ENCODE measurements around the gene SLC24A3.

- TF ChIP-seq NR2F6 (IDR thresholded peaks at IDR 0.05), result no peak
- no peak for TF ChIP-seq NR2F6 (CRISPR knock-in tag; IDR thresholded peaks at IDR 0.05)
- TF ChIP-seq REST (IDR thresholded peaks at IDR 0.05; ENCODE audit: borderline replicate concordance in 1 of 2, low read depth in 1 of 2, low read length in 2 of 2), result no peak
- TF ChIP-seq RFX5 (IDR thresholded peaks at IDR 0.05; ENCODE audit: low read depth, low read length), result no peak
- TF ChIP-seq SKIL (CRISPR knock-in tag; IDR thresholded peaks at IDR 0.05; ENCODE audit: borderline replicate concordance), result no peak
- no peak for TF ChIP-seq POLR2A (IDR thresholded peaks at IDR 0.05; ENCODE audit: insufficient read depth in 1 of 2, low read depth in 2 of 2, low read length in 2 of 2)
- no peak for TF ChIP-seq ZNF530 (CRISPR knock-in tag; IDR thresholded peaks at IDR 0.05; ENCODE audit: low read depth)
- no peak for TF ChIP-seq MTA3 (CRISPR knock-in tag; IDR thresholded peaks at IDR 0.05)
- no peak for TF ChIP-seq SIN3A (IDR thresholded peaks at IDR 0.05; ENCODE audit: borderline replicate concordance, low read depth, low read length)
- TF ChIP-seq ZBTB4 (CRISPR knock-in tag; IDR thresholded peaks at IDR 0.05; ENCODE audit: borderline replicate concordance), result no peak
- TF ChIP-seq ZNF562 (CRISPR knock-in tag; IDR thresholded peaks at IDR 0.05; ENCODE audit: borderline replicate concordance), result no peak
- no peak for TF ChIP-seq CTCF (CRISPR knock-in tag; IDR thresholded peaks at IDR 0.05)
- no peak for TF ChIP-seq SRSF1 (optimal IDR thresholded peaks at IDR 0.05; ENCODE audit: low read depth, low read length)
These were observed 413.0 kb downstream of the SLC24A3 start for GRCh38 chr20:19625426-19625825.
